A673 (cell line): Measurements from ENCODE around the gene SPARCL1.

Experiments
- EZH2 ChIP-seq: fragments of 200-600 bp; sonication (generic); IDR thresholded peaks from 2 replicates; pipeline ENCODE4 v1.6.1; 2017; ENCODE audit warnings: borderline replicate concordance, low read depth, mild to moderate bottlenecking, mixed read lengths, antibody characterized with exemption, low read length; ENCODE audit not compliant: poor library complexity, severe bottlenecking
- TF ChIP-seq, protein P1 (sequence below): fragments of 300-800, 200-600 bp; sonication (generic); conservative IDR thresholded peaks from 2 replicates; pipeline ENCODE4 v1.5.1; 2017; ENCODE audit warnings: low read depth, mild to moderate bottlenecking, antibody characterized with exemption, low read length, moderate library complexity, mixed read lengths

GRCh38 chr4:87511500-87511899 is 17.7 kb downstream of the SPARCL1 start:
- TF ChIP-seq, protein P1, sequence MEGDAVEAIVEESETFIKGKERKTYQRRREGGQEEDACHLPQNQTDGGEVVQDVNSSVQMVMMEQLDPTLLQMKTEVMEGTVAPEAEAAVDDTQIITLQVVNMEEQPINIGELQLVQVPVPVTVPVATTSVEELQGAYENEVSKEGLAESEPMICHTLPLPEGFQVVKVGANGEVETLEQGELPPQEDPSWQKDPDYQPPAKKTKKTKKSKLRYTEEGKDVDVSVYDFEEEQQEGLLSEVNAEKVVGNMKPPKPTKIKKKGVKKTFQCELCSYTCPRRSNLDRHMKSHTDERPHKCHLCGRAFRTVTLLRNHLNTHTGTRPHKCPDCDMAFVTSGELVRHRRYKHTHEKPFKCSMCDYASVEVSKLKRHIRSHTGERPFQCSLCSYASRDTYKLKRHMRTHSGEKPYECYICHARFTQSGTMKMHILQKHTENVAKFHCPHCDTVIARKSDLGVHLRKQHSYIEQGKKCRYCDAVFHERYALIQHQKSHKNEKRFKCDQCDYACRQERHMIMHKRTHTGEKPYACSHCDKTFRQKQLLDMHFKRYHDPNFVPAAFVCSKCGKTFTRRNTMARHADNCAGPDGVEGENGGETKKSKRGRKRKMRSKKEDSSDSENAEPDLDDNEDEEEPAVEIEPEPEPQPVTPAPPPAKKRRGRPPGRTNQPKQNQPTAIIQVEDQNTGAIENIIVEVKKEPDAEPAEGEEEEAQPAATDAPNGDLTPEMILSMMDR = no peak
- TF ChIP-seq EZH2 = no peak
